Stimulated activated CD4-positive, alpha-beta T cell treated with anti-CD3 and anti-CD28 coated beads, Interleukin-12 subunit alpha, Interleukin-12 subunit beta, amount 100 ng/mL, for 48 hours (primary cell): ENCODE results near the gene TOB1.

Experiments used
- DNase-seq, 3 donors: peaks; one replicate each; pipeline ENCODE4 v3.0.0-alpha.2; 2020; ENCODE audit warnings: low read depth in 2 of 3, low spot score in 1 of 3

Gene TOB1

GRCh38 chr17:50832864-50833381 is 33.2 kb downstream of the TOB1 start:
- no peak for DNase-seq

GRCh38 chr17:50832267-50832863 is 33.8 kb downstream of the TOB1 start:
- no peak for DNase-seq

DNA sequence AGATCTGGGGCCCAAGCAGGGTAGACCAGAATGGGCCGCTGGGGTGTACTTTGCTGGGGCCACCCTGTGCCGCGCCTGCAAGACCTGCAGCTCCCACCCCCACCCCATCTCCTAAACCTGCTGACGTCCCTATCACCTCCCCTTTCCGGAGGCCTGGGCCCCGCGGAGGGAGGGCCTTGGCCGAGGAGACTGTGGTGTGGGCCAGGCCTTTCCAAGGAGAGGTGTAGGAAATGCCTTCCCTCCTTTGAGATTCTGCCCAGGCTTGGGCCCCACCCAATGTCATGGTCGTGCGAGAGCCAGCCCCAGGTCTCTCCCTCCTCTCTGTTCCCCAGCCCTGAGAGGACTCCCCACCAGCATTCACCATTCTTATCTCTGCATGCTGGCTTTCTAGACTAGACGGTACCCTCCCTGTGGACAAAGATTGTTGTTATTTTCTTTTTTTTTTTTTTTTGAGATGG is 34.7 kb downstream of the TOB1 start:
- DNase-seq: no peak

DNA sequence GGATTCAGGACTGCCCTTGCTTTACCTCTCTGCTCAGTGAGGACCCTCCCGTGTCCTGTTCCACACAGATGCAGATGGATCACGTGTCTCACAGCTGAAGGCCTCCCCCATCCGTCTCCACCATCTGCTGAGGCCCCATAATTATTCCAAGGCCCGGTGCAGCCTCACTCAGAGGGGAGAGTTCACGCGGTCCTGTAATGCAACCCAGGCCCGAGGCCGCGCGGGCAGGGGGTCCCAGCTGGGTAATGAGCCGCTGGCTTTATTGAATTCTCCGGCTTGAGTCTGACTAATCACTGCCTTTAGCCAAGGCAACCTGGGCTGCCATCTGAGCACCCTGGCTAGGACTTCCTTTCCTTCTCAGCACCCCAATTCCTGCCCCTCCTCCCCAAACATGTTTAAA is 35.2 kb downstream of the TOB1 start:
- DNase-seq: no peak

DNA sequence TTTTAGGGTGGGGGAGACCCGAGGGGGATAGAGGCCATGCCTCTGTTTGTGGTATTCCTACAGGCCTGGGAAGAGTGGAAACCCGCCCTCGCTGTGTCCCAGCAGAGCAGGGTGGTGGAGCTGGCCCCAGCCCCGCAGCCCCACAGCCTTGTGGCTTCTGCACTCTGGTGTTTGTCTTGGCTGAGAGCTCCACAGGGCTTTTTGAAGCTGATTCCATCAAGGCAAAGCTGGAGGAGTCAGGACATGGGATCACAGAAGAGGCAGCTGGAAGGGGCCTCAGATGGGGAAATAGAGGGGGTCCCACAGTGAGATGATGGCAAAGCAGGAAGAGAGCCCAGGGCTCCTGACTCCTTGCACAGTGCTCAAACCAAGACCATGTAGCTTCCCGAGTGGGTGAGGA is 35.8 kb downstream of the TOB1 start:
- no peak for DNase-seq

GRCh38 chr17:50829332-50829731 is 36.8 kb downstream of the TOB1 start:
- no peak for DNase-seq

GRCh38 chr17:50828508-50829170 is 37.5 kb downstream of the TOB1 start:
- DNase-seq: no peak

DNA sequence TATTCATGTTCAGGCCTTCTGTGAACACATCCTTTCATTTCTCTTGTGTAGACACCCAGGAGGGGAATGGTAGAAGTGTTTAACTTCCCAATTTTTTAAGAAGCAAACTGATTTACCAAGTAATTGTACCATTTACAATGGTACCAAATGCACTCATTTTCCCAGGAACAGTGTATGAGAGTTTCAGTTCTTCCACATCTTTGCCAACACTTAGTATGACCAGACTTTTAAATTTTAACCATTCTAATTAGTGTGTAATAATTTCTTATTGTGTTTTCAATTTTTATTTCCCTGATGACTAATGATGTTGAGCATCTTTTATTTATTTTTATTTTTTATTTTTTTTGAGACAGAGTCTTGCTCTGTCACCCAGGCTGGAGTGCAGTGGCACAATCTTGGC is 41.0 kb downstream of the TOB1 start:
- DNase-seq: no peak

DNA sequence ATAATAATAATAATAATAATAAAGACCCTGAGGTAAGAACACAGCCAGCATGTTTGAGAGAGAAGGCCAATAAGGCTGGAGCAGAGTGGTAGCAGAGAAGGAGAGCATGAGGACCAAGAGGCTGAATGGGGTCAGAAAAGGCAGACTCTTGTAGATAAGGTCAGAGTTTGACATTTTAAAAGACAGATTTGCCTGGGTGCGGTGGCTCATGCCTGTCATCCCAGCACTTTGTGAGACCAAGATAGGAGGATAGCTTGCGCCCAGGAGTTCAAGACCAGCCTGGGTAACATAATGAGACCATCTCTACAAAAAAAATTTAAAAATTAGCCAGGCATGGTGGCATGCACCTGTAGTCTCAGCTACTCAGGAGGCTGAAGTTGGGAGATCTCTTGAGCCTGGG is 41.7 kb downstream of the TOB1 start:
- no peak for DNase-seq

GRCh38 chr17:50822550-50822949 is 43.6 kb downstream of the TOB1 start:
- no peak for DNase-seq

- DNase-seq: no peak
Observed at GRCh38 chr17:50820651-50821050, 45.5 kb downstream of the TOB1 start.

- DNase-seq: no peak
Observed at GRCh38 chr17:50818921-50819657, 47.1 kb downstream of the TOB1 start.

DNA sequence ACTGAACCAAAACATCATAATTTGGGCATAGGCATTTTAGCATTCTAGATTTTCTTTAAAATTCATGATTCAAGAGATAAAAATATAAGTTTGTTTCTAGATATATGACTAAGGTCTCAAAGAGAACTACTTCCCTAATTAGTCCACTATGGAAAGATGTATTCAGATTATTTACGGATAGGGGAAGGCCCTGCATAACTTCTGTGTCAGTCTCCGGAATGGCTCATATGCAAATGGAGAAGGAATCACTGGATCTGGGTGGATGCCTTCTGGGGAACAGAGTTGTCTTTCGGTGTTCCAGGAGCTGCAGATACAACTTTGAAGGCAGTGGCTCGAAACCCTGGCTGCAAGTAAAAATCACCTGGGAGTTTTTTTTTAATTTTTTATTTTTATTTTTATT is 47.9 kb downstream of the TOB1 start:
- no peak for DNase-seq

GRCh38 chr17:50817838-50818237 is 48.3 kb downstream of the TOB1 start:
- no peak for DNase-seq

DNA sequence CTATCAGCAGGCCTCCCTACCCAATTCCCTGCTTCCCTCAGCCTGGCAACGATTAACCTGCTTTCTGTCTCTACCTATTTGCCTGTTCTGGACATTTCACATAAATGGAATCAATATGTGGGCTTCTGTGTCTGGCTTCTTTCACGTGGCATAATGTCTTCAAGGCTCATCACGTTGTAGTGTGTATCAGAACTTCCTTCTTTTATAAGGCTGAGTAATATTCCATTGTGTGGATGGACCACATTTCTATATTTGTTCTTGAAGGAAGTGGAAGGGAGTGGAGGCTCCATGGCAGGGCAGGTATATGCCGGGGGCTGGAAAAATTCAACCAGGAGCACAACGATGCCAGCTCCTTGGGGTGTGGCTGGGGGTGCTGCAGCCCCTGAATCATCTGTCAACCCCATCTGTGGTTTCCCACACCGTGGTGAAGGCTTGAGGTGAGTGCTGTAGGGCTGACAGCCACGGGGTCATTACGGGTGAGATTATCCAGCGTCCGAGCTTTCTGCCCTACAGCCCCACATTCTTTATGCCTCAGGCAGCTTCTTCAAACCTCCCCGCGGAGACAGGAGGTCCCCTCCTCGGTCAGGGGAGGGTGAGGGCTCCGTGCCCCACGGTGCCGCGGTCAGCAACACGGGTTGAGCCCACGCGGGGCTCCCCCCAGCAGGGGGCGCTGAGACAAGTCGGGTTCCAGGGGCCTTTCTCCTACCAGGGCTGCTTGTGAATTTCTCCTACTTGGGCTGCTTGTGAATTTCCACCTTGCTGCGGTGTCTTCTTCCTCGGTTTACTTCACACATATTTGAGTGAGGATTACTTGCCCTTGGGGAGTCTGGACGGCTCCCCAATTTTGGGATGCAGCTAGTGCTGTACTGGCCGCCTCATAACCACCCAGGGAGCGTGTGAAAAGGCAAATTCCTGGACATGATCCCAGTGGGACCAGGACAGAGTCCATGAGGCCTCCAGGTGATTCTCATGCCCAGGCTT is 49.1 kb downstream of the TOB1 start:
- DNase-seq: peak; percentile 15 to 48 (median 48)

- no peak for DNase-seq
Observed at GRCh38 chr17:50816271-50816670, 49.9 kb downstream of the TOB1 start.

DNA sequence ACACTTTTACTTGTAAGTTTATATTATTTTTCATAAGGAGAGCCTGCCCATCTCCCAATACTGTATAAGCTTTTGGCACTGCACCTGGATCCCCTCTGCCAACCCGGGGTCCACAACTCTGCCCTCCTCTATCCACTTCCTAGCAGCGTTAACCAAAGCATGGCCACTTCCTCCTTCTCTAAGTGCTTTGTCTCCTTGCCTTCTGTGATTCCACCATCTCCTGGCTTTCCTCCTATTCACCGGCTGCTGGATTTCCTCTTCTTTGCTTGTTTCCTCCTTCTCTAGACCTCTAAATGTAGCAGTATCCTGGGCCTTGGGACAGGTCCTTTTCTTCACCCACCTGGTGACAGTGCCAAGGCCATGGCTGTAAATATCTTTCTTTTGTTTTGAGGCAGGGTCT is 50.8 kb downstream of the TOB1 start:
- no peak for DNase-seq

- DNase-seq: no peak
Observed at GRCh38 chr17:50813583-50813982, 52.6 kb downstream of the TOB1 start.
